GM12875 (cell line): ENCODE data around the gene PHLDA2.
A peak's percentile ranks its signal among the peaks of the same experiment; 100 is the strongest.

ENCODE experiments used
- H3K4me3 ChIP-seq: one replicate; pipeline ENCODE4 v1.5.1; 2011; ENCODE audit warnings: low read depth, low read length, control low read depth
- TF ChIP-seq, protein P1 (sequence below): IDR thresholded peaks from 2 replicates; pipeline ENCODE4 v1.5.1; 2011; ENCODE audit warnings: low read depth, mild to moderate bottlenecking, control low read depth, inconsistent platforms, low read length, moderate library complexity, borderline replicate concordance; ENCODE audit not compliant: insufficient read depth

PHLDA2 gene

DNA sequence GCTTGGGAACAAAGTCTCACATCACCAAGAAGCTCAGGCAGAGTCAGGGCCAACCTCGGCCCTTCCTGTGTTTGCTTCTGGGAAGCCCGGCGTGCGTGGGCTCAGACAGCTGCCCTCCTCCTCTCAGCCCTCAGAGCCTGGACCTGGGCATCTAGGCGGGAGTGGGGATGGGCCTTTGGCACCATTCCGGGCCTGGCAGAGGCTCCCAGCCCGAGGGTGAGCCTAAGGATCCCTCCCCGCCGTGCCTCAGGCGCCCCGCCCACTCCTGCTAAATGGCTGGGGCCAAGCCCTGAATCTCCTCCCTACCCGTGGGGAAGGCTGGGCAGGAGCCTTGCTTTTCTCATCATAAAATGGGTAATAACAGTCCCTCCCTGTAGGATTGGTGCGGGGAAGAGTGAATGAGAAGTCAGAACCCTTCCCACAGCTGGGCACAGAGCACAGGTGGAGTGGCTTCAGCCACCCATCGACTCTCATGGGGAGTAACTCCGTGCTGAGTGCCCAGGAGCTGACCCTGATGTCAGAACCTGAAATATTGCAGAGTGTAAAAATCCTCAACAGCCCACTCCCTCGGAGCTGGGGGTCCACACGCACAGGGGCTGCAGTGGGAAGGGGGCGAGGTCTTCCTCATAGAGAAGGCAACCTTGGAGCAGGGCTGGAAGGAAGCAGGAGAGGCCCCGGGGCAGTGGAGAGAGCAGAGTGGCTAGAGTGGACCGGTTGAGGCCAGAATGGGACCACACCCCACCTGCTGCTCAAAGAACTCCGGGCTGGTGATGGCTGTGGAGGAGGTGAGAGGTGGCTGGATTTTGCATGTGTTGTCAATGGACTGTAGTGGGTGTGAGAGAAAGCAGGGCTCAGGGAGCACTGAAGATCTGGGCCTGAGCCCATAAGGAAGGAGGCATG is 24.8 kb downstream of the PHLDA2 start:
- no peak overlapping the region for H3K4me3 ChIP-seq
- TF ChIP-seq, protein P1, sequence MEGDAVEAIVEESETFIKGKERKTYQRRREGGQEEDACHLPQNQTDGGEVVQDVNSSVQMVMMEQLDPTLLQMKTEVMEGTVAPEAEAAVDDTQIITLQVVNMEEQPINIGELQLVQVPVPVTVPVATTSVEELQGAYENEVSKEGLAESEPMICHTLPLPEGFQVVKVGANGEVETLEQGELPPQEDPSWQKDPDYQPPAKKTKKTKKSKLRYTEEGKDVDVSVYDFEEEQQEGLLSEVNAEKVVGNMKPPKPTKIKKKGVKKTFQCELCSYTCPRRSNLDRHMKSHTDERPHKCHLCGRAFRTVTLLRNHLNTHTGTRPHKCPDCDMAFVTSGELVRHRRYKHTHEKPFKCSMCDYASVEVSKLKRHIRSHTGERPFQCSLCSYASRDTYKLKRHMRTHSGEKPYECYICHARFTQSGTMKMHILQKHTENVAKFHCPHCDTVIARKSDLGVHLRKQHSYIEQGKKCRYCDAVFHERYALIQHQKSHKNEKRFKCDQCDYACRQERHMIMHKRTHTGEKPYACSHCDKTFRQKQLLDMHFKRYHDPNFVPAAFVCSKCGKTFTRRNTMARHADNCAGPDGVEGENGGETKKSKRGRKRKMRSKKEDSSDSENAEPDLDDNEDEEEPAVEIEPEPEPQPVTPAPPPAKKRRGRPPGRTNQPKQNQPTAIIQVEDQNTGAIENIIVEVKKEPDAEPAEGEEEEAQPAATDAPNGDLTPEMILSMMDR: no peak

DNA sequence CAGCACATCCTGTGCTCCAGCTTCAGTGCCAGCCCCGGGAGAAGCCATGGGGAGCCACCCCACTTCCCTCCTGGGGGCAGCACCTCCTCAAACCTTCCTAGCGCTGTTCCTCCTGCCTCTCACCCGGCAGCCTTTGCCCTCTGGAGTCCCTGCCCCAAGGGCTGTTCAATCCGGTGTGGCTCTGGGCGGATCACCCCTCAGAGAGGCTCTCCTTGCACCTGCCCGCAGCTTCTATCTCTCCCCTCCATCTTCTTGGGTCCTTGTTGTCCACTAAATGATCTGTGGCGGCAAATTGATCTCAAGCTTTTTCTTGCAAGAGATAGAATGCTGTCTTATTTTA is 25.6 kb downstream of the PHLDA2 start:
- TF ChIP-seq, protein P1: no peak
- H3K4me3 ChIP-seq: no peak overlapping the region

DNA sequence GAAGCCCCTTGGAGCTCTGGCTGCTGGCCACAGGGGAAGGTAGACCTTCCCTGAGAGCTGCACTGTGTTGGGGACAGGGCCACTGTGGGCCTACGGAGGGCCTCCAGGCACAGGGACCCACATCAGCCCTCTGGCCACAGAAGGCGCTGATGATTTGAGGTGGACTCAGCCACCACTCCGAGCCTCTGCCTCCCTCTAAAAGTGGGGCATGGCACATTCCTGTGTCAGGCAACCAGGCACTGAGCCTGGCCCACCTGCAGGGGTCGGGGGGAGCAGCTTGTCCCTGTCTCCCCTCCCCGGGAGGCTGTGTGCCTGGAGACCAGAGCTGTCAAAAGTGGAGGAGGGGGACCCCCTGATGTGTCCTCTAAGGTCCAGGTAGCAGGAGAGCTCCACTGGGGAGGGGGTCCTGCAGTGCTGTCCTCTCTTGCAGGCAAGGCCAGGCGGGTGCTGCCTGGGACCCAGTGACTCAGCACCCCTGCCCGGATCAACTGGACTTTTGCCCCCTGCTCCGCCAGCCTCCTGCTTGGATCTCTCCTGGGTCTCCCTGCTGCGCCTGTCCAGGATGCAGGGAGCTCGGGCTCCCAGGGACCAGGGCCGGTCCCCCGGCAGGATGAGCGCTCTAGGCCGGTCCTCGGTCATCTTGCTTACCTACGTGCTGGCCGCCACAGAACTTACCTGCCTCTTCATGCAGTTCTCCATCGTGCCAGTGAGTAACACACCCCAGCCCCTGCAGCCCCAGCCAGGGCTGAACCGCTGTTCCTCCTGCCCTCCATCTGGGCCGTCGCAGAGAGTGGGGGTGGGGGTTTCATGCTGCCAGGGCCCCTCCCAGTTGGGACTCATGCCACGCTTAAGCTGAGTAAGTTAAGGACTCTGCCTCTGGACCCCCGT is 26.2 kb downstream of the PHLDA2 start:
- peak overlapping the region; percentile 60 for H3K4me3 ChIP-seq

DNA sequence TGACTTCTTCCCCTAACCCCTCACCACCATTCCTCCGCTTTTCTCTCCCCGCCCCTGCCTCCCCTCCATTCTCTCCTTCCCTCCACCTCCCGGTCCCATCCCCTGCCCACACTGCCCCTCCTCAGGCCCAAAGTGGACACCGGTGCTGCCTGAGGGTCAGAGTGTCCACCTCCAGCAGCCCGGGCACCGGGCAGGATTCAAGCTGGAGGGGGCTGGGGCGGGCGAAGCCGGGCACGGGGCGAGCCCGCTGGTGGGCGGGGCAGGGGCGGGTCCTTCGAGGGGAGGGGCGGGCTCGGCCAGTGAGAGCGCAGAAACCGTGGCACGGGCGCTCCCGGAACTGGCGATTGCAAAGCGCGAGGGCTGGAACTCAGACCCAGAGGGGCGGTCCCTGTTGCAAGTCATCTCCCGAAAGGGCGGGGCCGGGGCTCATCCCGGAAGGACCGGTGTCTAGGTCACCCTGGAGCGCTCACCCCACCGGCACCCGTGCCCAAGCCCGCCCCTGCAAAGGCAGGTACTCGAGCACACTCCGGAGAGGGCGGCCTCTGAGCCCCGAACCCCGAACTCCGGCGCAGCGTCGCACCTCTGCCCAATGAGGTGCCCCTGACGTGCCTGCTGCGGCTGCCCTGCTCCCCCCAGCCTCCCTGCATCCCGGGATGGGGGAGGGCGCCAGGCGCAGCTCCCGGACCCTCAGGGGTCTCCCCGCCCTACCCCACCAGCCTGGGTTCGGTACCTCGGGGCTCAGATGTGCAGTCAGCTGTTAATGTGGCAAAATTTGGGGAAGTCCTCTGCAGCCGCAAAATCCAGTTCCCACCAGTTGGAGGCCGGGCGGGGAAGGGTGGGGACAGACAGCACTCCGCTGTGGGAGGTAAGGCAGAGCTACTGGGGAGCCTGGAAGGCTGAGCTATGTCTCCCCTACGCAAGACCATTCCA is 27.1 kb downstream of the PHLDA2 start:
- H3K4me3 ChIP-seq: peak overlapping the region; percentile 60
- TF ChIP-seq, protein P1: no peak

More for the DNA sequence above, 26.2 kb downstream of the PHLDA2 start:
- TF ChIP-seq, protein P1: 0 out of 2 replicates have a peak, but pooled peaks have one; percentile 2

DNA sequence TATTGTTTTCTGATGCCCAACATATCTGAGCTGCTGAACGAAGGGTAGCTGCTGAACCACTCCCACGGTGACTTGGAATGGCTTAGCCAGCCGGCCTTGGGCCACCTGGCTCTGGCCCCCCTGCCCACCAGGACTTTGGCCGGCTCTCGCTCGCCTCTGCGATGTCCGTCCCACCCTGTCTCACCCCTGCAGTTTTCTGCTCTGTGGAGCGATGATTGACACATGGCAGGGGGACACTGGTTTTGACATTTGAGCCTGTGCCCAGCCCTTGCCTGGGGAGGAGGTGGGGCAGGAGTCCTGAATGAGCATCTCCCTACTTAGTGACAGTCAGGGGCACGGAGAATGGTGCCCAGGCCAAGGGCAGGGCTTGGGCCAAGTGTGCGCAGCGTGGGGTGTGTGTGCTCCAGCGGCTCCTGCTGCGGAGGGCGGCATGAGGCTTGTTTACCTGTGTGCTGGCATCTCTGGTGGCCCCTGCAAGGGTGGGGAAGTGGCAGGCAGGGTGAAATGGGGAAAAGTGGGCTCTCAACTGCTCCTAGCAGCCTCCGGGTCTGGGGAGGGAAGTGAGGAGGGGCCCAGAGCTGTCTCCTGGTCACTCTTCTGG is 27.9 kb downstream of the PHLDA2 start:
- TF ChIP-seq, protein P1: no peak
- peak overlapping the region; percentile 60 for H3K4me3 ChIP-seq
